ENCODE data around the gene FBLN2.

FBLN2 gene

DNA sequence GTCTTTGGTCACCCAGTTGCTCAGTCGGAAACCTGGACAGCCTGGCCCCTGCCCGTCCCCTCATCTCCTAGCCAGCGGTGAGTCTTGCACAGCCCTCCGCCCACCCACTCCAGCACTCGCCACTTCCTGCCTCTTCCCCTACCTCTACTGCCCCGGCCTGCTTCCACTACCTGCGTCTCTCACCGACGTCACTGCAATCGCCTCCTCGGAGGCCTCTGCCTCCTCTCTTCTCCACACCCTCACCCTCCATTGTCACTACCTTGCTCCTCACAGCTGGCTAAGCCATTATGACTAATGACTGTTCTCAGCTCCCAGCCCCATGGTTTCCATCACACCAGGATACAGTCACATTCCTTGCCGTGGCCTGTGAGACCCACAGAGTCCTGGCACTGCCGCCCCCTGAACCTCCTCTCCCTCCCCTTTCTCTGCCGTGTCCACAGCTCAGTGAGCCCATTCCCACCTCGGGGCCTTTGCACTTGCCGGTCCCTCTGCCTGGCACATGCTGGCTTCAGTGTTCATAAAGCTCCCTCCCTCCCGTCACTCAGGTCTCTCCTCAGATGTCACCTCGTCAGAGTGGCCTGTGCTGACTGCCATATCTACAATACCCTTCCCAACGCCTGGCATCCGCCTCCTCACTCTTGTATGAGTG, 104.8 kb downstream of the FBLN2 start:
- DNase-seq: no peak

DNA sequence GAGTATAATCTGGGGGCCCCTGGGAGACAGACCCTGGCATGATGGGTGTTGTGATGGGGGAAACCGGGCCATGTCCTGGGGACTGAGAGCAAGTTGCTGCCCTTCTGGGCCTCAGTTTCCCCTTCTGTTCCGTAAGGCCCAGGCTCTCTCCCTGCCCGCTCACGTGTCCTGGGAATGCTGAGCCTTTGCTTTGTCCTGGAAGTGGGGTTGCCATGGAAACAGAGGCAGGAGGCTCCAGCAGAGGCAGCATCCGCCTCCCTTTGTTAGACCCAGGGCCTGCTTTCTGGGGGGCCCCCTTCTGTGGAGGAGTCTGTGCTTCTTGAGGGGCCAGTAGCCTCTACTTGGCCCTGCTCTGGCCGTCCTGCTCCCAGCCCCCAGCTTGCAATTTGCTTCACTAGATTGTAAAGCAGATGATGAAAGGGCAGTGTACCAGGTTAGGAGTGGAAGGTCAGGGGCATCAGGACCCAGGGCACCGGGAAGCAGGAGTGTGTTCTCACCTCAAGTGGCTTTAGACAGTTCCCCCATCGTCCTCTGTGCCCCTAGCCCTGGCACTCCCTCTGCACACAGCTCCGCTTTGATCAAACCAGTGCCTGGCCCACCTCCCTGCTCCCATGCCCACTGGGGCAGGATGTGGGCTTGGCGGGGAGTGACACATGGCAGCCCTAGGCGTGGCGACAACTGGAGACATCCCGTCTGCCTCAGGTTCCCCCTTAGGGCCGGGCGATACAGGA, 105.6 kb downstream of the FBLN2 start:
- DNase-seq: no peak

DNA sequence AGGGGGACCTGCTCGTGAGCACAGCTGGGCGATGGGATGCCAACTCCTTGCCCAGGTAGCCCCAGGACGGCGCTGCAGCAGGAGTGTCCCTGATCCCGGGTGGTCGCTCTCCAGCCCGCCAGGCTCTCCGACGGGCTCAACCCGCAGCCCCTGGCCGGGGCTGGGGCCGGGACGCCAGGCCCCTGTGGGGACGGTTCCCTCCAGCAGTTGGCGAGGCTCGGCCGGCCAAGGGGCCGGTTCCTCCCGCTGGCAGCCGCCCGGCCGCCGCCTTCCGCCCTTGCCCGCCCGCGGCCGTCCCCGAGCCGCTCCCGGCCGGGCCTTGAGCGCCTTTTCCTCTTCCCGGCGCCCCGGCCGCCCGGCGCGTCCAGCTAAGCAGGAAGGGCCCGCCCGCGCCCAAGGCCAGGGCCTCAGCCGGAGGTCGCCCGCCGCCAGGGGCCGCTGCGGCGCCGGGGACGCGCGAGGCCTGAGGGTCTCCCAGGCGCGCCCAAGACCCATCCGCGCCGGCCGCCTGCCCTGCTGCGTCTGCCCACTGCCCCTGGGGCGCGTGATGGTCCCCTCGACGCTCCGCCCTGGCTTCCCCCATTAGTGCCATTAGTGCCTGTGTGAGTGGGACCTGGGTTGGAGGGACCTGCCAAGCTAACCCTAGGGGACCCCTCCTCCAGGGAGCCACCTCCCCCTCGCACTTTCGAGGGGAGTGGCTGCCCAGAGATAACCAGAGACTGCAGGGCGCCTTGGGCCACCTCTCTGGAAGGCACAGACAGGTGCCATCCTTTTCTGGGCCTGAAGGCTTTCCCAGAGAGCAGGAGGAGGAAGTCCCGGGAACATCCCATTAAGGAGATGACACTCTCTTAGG, 106.4 kb downstream of the FBLN2 start:
- no peak for DNase-seq

DNA sequence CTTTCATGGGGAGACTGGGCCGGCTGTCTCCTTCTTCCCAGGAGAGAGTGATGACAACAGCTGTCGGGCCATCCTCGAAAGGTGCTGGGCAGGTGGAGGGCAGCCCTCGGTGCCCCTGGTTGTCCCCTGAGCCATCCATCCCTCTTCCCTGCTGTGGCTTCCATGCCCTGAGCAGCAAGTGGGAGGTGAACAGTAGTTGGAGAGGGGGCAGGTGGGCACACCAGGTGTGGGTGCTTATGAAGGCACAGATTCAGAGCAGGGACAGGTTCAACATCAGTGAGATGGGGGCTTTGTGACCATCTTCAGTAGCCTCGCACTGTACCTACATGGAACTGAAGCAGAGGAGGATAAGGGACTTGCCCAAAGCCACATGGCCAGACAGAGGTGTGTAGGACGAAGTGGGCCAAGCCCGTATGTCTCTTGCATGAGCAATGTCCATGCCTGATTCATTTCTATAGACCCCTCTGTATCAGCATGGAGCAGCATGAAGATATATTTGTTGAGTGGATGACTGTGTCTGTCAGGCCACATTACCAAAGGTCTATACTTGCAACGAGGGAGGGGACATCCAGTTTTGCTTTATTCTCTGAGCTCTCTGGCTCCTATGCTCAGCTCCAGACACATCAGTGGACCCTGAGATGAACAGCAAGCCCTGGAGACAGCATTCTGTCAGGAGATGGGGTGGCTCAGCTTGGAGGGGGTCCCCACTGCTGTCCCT, 107.8 kb downstream of the FBLN2 start:
- no peak for DNase-seq

DNA sequence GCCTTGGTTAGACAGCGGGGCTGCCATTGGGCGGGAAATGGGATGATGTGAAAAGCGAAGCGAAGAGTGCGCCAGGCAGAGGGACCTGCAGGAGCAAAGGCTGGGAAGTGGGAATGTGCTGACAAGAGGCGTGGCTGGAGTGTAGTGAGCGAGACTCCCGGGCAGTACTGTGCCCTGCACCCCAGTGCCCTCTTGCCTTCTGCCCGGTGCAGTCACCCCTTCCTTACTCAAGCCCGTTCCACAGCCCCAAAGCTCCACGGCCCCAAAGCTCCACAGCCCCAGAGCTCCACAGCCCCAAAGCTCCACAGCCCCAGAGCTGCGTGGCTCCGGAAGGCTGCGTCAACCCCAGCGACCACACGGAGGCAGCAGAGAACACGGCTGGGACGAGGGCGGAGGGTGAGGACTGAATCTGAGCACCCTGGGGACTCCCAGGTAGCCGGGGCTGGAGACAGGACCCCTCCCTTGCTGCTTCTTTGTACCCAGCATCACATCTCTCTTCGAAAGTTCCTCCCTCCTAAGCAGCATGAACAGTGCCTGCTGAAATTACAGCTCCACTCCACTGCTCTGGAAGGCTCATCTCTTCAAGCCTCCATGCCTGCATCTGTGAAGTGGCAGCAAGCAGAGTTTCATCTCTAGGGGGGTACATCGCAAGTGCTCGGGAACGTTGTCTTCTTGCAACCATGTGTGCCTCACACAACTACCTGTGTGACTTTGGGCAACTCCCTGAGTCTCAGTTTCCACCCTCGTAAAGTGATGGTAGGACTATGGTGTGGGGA, 108.9 kb downstream of the FBLN2 start:
- DNase-seq: no peak

DNA sequence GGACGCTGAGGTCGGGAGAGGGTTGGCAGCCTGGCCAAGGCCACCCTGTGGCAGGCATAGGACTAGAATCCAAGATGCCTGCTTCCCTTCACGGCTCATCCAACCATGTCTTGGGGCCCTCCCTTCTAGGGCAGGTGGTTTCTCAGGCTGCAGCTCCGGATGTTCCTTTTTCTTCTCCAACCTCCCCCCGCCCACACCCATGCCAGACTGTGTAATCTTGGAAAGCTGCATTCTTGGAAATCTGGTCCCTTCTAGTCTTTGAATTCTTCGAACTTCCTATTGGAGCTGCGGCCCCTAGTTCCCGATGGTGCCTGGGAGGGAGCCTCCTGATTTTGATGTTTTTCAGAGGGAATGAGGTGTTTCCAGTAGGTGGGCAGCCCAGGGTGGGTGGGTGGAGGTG, 109.8 kb downstream of the FBLN2 start:
- no peak for DNase-seq

DNA sequence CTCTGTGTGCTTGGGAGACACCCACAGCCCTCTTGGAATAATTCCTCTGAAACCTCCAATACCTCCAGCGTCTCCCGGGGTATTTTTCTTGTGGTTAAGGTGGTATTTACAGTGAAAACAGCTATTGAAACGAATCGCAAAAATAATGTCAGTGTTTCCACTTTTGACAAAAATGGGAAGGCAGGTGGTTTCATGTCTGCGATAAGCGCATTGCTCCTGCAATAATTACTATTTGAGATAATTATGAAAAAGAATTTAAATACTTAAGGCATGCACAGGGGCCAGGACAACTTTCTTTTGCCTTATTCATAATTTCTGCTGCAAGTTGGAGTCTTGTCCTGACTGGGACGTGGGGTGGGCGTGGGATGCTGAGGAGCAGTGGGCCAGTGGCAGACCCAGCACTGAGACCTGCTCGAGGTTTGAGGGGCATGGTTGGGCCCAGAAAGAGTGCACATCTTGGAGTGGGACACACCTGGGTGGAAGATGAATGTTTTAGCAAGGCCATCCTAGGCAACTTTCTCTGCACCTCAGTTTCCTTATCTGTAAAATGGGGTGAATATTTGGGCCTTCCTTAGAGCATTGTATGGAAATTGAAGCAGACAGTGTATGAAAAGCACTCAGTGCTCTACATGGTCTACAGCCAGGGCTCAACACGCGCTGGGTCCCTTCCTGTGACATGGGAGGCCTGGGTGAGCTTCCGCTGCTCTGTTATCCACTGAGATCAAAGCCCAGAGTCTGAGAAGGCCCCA, 110.5 kb downstream of the FBLN2 start:
- no peak for DNase-seq

DNA sequence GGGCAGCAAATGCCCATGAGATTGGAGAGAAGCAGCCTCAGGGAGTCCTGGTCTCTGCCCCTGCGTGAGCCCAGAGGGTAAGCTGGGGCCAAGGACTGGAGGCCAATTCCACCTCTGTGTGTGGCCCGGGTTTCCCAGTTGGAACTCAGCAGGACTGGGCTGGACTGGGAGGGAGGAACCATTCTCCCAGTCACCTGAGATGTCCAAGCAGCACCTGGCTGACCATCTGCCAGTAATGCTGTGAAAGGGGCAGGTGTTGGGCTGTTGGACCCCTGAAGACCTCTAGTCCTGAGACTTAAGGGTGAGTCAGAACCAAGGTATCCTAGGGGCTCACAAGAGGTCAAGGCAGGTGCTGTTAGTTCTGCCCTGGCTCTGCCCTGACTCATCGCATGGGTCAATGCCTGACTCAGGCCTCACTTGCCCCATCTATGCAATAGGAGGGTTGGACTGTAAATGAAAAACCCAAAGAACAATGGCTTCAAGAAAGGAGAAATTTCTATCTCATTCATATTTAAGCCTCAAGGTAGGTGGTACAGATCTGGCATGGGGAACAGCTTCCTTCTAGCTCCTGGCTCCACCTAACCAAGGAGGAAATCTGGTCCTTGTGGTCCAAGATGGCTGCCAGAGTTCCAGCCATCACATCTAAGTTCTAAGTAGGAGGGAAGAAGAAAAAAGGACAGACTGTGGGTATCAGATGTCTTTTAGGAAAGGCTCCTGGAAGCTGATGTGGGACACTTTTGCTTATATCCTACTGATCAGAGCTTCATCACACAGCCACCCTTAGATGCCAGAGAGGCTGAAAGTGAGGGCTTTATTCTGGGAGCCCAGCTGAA, 111.3 kb downstream of the FBLN2 start:
- DNase-seq: no peak

DNA sequence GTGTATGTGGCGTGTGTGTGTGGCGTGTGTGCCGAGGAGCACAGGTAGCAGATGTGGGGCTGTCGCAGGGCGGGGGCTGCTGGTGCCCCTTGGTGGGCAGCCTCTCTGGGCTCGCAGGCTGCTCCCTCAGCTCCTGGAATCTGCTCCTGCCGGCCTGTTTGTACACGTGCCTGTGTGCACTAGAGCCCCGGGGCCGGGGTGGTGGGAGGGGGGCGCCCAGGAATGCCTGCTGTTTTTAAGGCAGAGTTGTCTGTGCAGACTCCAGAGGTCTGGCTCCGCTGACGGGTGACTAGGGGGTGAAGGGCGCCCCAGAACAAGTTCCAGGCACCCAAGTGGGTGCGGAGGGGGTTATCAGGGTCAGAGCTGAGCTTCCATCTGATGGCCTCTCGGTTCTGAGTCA, 112.2 kb downstream of the FBLN2 start:
- DNase-seq: no peak

DNA sequence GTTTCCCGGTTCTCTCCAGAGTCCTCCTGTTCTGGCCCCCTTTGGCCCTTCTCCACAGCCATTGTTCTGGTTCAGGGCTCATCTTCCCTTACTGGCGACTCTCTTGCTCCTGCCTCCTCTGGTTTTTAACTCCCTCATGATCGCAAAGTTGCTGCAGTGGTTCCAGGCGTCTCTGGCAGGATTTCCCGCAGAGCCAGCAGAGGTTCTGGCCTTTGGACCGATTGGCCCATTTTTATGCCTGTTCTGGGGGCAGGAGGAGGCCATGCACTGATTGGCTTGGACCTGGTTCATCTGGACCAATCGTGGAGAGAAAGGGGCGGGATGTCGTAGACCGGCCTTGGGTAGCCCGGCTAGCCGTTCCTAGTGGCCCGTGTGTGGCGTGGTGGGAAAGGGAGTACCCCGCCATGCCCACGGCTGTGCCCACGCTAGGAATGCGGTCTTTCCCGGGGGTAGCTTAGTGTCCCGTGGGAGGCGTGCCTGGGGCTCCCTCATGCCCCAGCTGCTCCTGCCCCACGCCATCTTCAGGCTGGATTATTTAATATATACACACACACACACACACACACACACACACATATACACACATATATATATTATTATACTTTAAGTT, 113.4 kb downstream of the FBLN2 start:
- no peak for DNase-seq

DNA sequence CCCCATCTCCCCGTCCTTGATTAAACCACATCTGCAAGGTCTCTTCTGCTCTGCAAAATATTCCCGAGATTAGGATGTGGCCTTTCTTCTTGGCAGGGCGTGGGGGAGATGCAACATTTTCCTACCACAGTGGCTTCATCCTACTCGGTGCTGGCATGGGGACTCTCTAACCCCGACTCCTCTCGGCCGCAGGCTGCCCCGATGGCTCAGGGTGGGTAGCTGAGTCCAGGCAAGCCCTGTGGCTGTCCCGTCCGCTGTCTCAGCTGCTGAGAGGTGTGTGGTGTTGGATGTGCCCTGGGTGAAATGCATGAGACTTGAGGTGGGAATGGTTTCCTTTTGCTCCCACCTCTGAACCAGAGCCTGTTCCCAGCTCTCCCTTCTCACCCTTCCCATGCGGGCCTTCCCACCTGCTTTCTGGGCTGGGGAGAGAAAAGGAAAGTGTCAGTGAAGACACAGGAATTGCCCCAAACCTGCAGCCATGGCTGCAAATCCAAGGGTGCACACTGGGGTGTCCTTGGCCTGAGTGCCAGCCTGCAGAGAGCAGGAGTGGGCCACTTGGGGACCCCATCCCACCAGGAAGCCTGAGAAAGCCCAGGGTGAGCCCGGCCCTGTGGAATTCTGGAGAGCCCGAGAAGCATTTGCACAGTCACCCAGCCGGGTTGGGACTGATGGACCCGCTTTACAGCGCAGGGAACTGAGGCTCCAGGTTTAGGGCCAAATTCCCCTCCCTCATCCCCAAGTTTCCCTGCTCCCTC, 115.0 kb downstream of the FBLN2 start:
- no peak for DNase-seq

DNA sequence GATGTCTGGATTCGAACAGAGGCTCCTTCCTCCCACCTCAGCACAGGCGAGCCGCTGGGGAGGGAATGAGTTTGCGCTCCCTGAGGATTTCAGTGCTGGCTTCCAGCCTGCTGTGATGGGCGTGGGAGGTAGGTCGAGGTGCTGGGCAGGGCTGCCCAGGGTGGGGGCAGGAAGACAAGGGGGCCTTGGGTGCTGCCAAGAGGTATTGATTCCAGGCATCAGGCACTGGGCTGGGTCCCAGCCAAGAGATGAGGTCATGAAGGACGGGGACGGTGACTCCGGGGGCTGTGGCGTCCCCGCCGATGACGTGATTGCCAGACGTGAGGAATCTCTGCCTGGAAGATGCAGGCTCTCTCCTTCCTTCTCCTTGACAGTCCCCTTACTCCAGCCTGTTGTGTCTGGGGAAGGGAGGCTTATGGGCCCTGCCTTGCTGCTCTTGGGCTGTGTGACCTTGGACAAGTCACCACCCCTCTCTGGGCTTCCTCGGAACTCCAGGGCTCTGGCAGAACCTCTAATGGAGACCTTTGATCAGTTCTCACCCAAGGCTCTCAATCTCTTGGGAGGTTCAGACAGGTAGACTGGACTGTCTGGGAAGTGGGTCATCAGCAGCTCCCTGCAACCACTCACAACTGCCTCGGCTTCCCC, 116.8 kb downstream of the FBLN2 start:
- no peak for DNase-seq

DNA sequence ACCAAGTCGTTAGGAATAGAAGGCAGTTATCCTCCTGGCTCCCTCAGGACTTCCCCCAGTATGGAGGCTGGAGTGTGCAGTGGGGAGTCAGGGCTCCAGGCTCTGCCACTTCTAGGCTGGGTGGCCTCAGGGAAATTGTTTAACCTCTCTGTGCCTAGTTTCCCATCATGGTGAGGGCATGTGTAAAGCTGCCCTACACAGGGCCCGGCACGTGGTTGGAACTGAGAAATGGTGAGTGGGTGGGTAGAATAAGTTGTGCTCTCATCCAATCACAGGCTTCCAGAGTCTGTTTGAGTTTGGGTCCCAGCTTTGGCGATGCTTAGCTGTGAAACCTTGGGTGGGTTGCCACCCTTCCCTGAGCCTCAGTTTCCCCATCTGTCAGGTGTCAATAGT, 117.3 kb downstream of the FBLN2 start:
- DNase-seq: no peak

DNA sequence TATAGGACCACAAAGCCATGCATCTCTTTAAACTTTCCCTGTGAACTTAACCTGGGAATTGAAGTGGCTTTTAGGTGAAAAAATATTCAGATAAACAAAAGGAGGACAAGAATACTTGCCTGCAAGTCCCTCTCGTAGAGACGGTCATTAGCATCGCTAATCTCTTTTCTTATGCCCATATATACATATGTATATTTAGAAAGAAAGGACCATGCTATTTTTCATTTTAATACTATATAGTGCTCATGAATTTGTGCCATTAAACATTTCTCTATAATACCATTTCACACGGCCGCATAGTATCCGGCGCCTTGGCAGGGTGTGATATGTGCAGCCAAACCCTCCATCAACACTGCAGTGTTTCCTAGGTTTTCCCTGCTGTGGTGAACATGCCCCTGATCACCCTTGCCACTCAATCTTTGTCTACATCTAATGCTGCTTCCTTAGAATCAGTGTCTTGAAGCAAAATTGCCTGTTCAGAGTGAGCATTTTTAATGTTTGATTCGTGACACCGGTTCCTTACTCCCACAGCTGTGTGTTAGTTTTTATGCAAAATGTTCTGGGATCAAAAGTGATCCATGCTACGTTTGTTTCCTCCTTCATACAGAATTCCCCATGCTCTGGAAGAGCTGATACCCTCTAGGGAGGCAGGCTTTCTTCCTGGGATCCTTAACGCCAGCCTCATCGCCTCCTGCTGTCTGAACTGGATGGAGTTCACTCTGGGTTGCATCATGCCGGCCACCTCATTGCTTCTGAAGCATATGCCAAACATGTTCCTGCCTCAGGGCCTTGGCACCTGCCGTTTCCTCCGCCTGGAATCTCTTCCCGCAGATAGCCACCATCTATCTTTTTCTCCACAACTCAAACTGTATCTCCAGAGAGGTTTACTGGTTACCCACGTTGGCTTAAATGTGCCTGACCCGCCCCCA, 118.1 kb downstream of the FBLN2 start:
- no peak for DNase-seq

DNA sequence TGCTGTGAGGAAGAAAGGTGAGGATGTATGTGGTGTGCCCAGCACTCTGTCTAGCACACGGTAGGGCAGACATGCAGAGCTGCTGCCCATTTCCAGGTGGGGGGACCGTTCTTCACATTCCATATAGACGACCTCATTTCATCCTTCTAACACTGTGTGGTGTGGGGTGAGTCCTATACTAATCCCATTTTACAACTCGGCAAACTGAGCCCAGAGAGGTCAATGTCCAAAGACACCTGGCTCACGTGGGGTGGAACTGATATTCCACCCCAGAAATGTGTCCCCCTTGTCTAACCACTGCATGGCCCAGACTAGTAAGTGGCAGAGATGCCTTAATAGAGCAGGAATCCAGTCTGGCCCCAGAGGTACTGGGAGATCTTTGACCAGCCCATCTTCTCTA, 119.2 kb downstream of the FBLN2 start:
- DNase-seq: no peak

DNA sequence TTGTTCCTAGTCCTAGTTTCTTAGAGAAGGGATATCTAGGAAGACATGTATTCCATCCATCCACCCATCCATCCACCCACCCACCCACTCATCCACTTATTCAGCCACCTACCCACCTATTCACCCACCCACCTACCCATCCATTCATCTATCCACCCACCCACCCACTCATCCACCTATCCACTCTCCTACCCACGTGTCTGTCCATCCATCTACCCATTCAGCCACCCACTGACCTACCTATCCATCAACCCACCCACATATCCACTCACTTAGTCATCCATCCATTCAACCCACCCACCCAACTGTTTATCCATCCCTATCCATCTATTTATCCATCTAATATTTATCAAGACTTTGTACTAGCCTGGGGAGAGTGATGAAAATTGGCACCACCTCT, 120.5 kb downstream of the FBLN2 start:
- DNase-seq: no peak

DNA sequence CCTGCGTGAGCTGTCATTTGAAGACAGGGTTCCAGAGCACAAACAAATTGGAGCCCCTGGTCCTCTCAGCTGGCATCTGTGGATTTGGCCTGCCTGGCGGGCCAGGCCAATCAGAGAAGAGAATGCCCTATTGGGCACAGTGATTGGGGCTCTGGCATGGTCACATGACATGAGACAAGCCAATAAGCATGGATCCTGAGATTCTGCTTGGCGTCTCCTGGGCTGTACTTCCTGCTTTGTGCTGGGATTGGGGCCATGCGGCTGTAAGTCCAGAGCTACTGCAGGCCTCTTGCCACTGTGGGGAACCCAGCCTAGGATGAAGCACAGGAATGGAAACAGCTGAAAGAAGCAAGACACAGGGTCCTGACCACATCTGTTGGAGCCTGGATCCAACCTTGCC, 121.4 kb downstream of the FBLN2 start:
- no peak for DNase-seq
